ENCODE results near the gene LRRC7.
"Not testable (repeated sequence)": the region's sequence is repeated elsewhere in the genome, so short reads cannot be mapped to it uniquely, and the experiment has no call there.

DNA sequence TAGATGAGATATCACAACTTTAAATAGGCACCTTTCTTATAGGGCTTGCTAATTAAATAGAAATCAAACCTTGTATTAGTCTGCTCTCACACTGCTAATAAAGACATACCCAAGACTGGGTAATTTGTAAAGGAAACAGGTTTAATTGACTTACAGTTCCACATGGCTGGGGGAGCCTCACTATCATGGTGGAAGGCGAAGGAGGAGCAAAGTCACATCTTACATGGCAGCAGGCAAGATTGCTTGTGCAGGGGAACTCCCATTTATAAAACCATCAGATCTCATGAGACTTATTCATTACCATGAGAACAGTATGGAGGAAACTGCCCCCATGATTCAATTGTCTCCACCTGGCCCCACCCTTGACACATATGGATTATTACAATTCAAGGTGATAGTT, 477.9 kb downstream of the LRRC7 start:
- TF ChIP-seq, protein P1, sequence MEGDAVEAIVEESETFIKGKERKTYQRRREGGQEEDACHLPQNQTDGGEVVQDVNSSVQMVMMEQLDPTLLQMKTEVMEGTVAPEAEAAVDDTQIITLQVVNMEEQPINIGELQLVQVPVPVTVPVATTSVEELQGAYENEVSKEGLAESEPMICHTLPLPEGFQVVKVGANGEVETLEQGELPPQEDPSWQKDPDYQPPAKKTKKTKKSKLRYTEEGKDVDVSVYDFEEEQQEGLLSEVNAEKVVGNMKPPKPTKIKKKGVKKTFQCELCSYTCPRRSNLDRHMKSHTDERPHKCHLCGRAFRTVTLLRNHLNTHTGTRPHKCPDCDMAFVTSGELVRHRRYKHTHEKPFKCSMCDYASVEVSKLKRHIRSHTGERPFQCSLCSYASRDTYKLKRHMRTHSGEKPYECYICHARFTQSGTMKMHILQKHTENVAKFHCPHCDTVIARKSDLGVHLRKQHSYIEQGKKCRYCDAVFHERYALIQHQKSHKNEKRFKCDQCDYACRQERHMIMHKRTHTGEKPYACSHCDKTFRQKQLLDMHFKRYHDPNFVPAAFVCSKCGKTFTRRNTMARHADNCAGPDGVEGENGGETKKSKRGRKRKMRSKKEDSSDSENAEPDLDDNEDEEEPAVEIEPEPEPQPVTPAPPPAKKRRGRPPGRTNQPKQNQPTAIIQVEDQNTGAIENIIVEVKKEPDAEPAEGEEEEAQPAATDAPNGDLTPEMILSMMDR (IDR thresholded peaks at IDR 0.05): not testable (repeated sequence)
- not testable (repeated sequence) for TF ChIP-seq POLR2AphosphoS5 (IDR thresholded peaks at IDR 0.05)

All from prostate gland (tissue), 2 donors.